Parathyroid adenoma (tissue), 2 donors: ENCODE measurements around the gene MGAT4C.

Experiments
- H2AFZ ChIP-seq: fragments of 300-600 bp; sonication (generic); one replicate; pipeline ENCODE4 v1.7.0; 2017; ENCODE audit warnings: antibody characterized with exemption, mild to moderate bottlenecking
- H3K27ac ChIP-seq: fragments of 300-600 bp; sonication (generic); one replicate; pipeline ENCODE4 v1.7.0; 2017
- H3K27me3 ChIP-seq: fragments of 300-600 bp; sonication (generic); one replicate; pipeline ENCODE4 v1.7.0; 2017; ENCODE audit warnings: low read length; ENCODE audit not compliant: control insufficient read depth, insufficient read depth
- H3K36me3 ChIP-seq: fragments of 300-600 bp; sonication (generic); one replicate; pipeline ENCODE4 v1.7.0; 2017; ENCODE audit warnings: low read length; ENCODE audit not compliant: control insufficient read depth, insufficient read depth
- H3K4me1 ChIP-seq: fragments of 300-600 bp; sonication (generic); one replicate; pipeline ENCODE4 v1.7.0; 2017; ENCODE audit warnings: control low read depth
- H3K4me2 ChIP-seq: fragments of 300-600 bp; sonication (generic); one replicate; pipeline ENCODE4 v1.7.0; 2017; ENCODE audit warnings: low read length
- H3K4me3 ChIP-seq: fragments of 300-600 bp; sonication (generic); one replicate; pipeline ENCODE4 v1.7.0; 2017; ENCODE audit warnings: low read depth, low read length
- H3K79me2 ChIP-seq: fragments of 300-600 bp; sonication (generic); one replicate; pipeline ENCODE4 v1.7.0; 2017; ENCODE audit warnings: control low read depth
- H3K9ac ChIP-seq: fragments of 300-600 bp; sonication (generic); one replicate; pipeline ENCODE4 v1.7.0; 2017; ENCODE audit warnings: mild to moderate bottlenecking
- H3K9me3 ChIP-seq: fragments of 300-600 bp; sonication (generic); one replicate; pipeline ENCODE4 v1.7.0; 2017; ENCODE audit warnings: low read length; ENCODE audit not compliant: control insufficient read depth
- TF ChIP-seq, protein P1 (sequence below): fragments of 300-600 bp; sonication (generic); IDR thresholded peaks from one replicate; pipeline ENCODE4 v1.7.0; 2017; ENCODE audit warnings: antibody characterized with exemption, mild to moderate bottlenecking
- donor health status: primary hyperparathyroidism.

MGAT4C gene

DNA sequence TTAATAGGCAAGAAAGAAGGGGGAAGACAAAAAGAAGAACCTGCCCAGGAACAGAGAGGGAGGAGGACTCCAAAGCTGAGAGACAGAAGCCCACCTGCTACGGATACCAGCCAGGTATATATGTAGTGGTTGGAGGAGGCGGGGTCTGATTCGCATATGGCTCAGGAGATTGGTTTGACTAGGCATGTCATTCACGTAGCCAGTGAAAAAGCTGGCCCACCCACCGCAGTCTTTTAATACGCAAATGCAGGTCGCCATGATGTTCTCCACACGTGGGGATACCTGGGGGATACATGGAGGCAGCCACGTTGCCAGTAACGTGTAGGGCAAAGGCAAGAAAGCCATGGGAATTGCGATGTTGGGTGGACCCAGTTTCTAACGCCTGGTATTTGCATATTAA is 308.9 kb downstream of the MGAT4C start:
- Histone ChIP-seq H3K79me2 (no peaks in the 10 kb centered on the region), H3K9ac (no peak overlapping the region), H3K36me3 (no peaks in the 10 kb centered on the region), H3K4me2 (no peak overlapping the region), H3K9me3 (no peaks in the 10 kb centered on the region), H3K4me1 (no peaks in the 10 kb centered on the region), H3K27me3 (no peaks in the 10 kb centered on the region), H3K27ac (no peak overlapping the region), H3K4me3 (no peak overlapping the region), H2AFZ (no peak overlapping the region)
- TF ChIP-seq, protein P1, sequence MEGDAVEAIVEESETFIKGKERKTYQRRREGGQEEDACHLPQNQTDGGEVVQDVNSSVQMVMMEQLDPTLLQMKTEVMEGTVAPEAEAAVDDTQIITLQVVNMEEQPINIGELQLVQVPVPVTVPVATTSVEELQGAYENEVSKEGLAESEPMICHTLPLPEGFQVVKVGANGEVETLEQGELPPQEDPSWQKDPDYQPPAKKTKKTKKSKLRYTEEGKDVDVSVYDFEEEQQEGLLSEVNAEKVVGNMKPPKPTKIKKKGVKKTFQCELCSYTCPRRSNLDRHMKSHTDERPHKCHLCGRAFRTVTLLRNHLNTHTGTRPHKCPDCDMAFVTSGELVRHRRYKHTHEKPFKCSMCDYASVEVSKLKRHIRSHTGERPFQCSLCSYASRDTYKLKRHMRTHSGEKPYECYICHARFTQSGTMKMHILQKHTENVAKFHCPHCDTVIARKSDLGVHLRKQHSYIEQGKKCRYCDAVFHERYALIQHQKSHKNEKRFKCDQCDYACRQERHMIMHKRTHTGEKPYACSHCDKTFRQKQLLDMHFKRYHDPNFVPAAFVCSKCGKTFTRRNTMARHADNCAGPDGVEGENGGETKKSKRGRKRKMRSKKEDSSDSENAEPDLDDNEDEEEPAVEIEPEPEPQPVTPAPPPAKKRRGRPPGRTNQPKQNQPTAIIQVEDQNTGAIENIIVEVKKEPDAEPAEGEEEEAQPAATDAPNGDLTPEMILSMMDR: no peak

DNA sequence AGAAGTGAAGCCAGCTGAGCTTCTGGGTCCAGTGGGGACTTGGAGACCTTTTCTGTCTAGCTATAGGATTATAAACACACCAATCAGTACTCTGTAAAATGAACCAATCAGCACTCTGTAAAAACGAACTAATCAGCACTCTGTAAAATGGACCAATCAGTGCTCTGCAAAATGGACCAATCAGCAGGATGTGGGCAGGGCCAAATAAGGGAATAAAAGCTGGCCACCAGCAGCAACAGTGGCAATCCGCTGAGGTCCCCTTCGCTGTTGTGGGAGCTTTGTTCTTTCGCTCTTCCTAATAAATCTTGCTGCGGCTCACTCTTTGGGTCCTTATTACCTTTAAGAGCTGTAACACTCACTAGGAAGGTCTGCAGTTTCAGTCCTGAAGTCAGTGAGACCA is 309.8 kb downstream of the MGAT4C start:
- Histone ChIP-seq H3K27me3 (no peaks in the 10 kb centered on the region), H3K4me1 (no peaks in the 10 kb centered on the region), H3K27ac (no peak overlapping the region), H3K36me3 (no peaks in the 10 kb centered on the region), H2AFZ (no peak overlapping the region), H3K9me3 (no peaks in the 10 kb centered on the region), H3K79me2 (no peaks in the 10 kb centered on the region), H3K4me2 (no peak overlapping the region), H3K4me3 (no peak overlapping the region), H3K9ac (no peak overlapping the region)
- TF ChIP-seq, protein P1: no peak

DNA sequence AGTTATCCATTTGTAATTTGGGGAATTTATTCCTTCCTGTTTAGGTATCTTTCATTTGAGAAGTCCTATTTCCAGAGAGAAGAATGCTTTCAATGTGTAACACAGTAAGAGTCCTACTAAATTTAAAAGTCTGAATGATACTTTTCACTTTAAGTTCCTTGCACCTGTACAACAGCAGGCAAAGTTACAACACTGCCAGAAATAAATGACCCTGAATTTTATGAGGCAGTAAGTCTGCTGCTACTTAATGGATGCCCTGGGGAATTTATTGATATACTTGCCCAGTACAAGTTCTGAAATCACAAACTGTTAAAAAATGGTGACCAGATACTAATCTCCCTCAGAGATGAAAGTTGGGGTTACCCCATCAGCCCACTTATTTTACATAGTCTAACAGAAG is 329.0 kb downstream of the MGAT4C start:
- Histone ChIP-seq H3K9ac (no peak overlapping the region), H3K79me2 (no peaks in the 10 kb centered on the region), H3K4me2 (no peak overlapping the region), H3K27ac (no peak overlapping the region), H3K4me1 (no peaks in the 10 kb centered on the region), H2AFZ (no peak overlapping the region), H3K9me3 (no peaks in the 10 kb centered on the region), H3K36me3 (no peaks in the 10 kb centered on the region), H3K4me3 (no peak overlapping the region), H3K27me3 (no peaks in the 10 kb centered on the region)
- TF ChIP-seq, protein P1: no peak

DNA sequence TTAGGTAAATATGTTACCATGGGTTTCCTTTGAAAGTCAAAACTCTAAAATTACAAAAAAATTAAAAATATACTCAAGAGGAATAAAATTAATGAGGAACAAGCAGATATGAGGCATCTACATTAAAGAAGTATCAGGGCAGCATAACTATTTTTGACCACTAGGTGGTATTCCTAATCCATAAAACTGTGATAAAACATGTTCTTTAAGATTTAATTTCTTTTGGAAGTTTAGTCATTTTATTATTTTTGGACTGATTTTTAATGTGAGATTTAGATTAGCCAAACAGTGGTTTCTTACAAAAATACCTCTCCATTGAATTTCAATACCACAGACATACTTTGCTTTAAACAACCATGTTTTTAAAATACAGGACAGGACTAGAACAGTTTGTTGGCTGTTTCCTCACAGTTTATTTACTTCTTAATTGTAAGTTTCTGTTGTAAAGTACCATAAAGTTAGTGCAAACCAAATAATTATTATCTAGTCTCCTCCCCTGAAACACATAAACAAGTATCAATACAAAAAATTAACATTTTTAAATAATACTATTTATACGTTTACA is 332.3 kb downstream of the MGAT4C start:
- TF ChIP-seq, protein P1: peak; percentile 33
- H3K79me2 ChIP-seq: no peaks in the 10 kb centered on the region
- no peak overlapping the region for H2AFZ ChIP-seq
- H3K27ac ChIP-seq: no peak overlapping the region
- no peak overlapping the region for H3K9ac ChIP-seq
- no peak overlapping the region for H3K4me3 ChIP-seq
- H3K4me2 ChIP-seq: no peak overlapping the region
- H3K27me3 ChIP-seq: no peaks in the 10 kb centered on the region
- H3K36me3 ChIP-seq: no peaks in the 10 kb centered on the region
- H3K4me1 ChIP-seq: no peaks in the 10 kb centered on the region
- H3K9me3 ChIP-seq: no peaks in the 10 kb centered on the region

DNA sequence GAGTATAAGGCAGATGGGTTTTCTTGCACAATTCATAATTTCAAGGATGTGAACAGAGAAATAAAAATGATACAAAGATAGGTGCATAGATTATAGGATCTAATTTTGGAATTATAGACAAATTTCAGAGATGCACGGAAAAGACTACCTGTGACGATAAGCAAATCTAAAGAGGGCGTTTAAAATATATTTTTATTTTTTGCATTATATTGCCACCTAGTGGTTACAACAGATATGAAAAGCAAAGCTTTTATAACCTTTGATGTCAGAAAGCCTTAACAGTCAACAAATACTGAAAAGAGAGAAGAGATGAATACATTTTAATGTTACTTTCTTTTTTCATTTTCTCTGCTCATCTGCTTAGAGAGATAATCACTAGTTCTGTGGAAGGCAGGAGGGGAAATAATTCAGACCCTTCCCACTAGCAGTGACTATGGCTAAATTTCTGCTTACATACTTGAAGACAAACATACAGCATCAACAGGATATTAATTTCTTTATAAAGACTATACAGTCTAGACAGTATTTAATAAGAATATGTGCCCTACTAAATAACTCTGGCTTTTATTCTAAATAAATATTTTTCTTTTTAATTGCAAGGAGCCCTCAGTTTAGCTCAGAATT is 335.8 kb downstream of the MGAT4C start:
- TF ChIP-seq, protein P1: peak; percentile 60
- Histone ChIP-seq H3K9me3 (no peaks in the 10 kb centered on the region), H3K36me3 (no peaks in the 10 kb centered on the region), H3K27me3 (no peaks in the 10 kb centered on the region), H3K4me3 (no peak overlapping the region), H3K4me1 (no peaks in the 10 kb centered on the region), H2AFZ (no peak overlapping the region), H3K79me2 (no peaks in the 10 kb centered on the region), H3K9ac (no peak overlapping the region), H3K27ac (no peak overlapping the region), H3K4me2 (no peak overlapping the region)
